CD14-positive monocyte (primary cell): ENCODE results near the gene DPRX. TPM values are rescaled to one million over a fixed set of nuclear protein-coding genes. Genes with fewer than 3 reads are reported as not detected.

ENCODE experiments used
- DNase-seq, 3 donors: peaks; one replicate each; pipeline ENCODE4 v3.0.0-alpha.2; 2011 to 2022
- H2AFZ ChIP-seq: 2 replicates; pipeline ENCODE4 v1.6.0; 2012; ENCODE audit warnings: mild to moderate bottlenecking, low read depth, low read length, inconsistent platforms; ENCODE audit not compliant: insufficient read depth, poor library complexity, severe bottlenecking
- H3K27ac ChIP-seq, 2 donors: 1 replicate in 1 of 2; 2 replicates in 1 of 2; pipeline ENCODE4 v1.5.1; 2012 to 2013; ENCODE audit warnings: low read length in 2 of 2, control low read depth in 1 of 2, inconsistent platforms in 1 of 2, low read depth in 1 of 2, mild to moderate bottlenecking in 1 of 2
- H3K27me3 ChIP-seq, 2 donors: one replicate each; pipeline versions ENCODE4 v1.6.0 to v1.6.1; 2011 to 2013; ENCODE audit warnings: low read length in 2 of 2; ENCODE audit not compliant: control insufficient read depth in 2 of 2, insufficient read depth in 2 of 2
- H3K36me3 ChIP-seq, 2 donors: replicated peaks in 1 of 2; 1 replicate in 1 of 2; 2 replicates in 1 of 2; pipeline versions ENCODE4 v1.5.1 to v1.6.1; 2012 to 2013; ENCODE audit warnings: low read length in 2 of 2, control low read depth in 1 of 2, inconsistent platforms in 1 of 2, mild to moderate bottlenecking in 1 of 2; ENCODE audit not compliant: insufficient read depth in 2 of 2, control insufficient read depth in 1 of 2
- H3K4me1 ChIP-seq, 2 donors: 1 replicate in 1 of 2; 2 replicates in 1 of 2; pipeline versions ENCODE4 v1.5.1 to v1.6.1; 2012 to 2013; ENCODE audit warnings: low read length in 2 of 2, control low read depth in 1 of 2, inconsistent platforms in 1 of 2, mild to moderate bottlenecking in 1 of 2, moderate library complexity in 1 of 2; ENCODE audit not compliant: insufficient read depth in 2 of 2, control insufficient read depth in 1 of 2
- H3K4me2 ChIP-seq: replicated peaks from 2 replicates; pipeline ENCODE3; 2012; ENCODE audit warnings: low read length, moderate library complexity, mild to moderate bottlenecking; ENCODE audit not compliant: poor library complexity, severe bottlenecking; ENCODE audit errors: extremely low read depth
- H3K4me3 ChIP-seq, 3 experiments: fragments of 200-600 bp in 1 of 3; sonication (generic) in 1 of 3; replicated peaks in 1 of 3; 1 replicate in 2 of 3; 2 replicates in 1 of 3; pipeline ENCODE4 v1.5.1; 2011 to 2013; ENCODE audit warnings: low read length in 3 of 3, mild to moderate bottlenecking in 3 of 3, control low read depth in 2 of 3, low read depth in 2 of 3, inconsistent platforms in 1 of 3, moderate library complexity in 1 of 3
- H3K79me2 ChIP-seq: 2 replicates; pipeline ENCODE4 v1.6.0; 2012; ENCODE audit warnings: mild to moderate bottlenecking, control low read depth, inconsistent platforms, low read length, moderate library complexity; ENCODE audit not compliant: insufficient read depth
- H3K9ac ChIP-seq: 2 replicates; pipeline ENCODE4 v1.6.0; 2017; ENCODE audit warnings: low read length, mild to moderate bottlenecking; ENCODE audit not compliant: insufficient read depth, poor library complexity, severe bottlenecking
- H3K9me3 ChIP-seq, 2 donors: replicated peaks in 1 of 2; 1 replicate in 1 of 2; 2 replicates in 1 of 2; pipeline versions ENCODE4 v1.5.1 to v1.6.1; 2012 to 2013; ENCODE audit warnings: low read length in 2 of 2, control low read depth in 1 of 2; ENCODE audit not compliant: control insufficient read depth in 1 of 2, insufficient read depth in 1 of 2
- H4K20me1 ChIP-seq: 2 replicates; pipeline ENCODE4 v1.6.0; 2012; ENCODE audit warnings: mild to moderate bottlenecking, low read length, control low read depth, moderate library complexity; ENCODE audit not compliant: insufficient read depth
- H3K27ac Mint-ChIP-seq, 7 donors: one replicate each; pipeline ENCODE4 v1.8.0; 2020; ENCODE audit warnings: mild to moderate bottlenecking in 7 of 7, mixed read lengths in 7 of 7, moderate library complexity in 6 of 7, inconsistent platforms in 2 of 7
- H3K27me3 Mint-ChIP-seq, 3 donors: one replicate each; pipeline ENCODE4 v1.8.0; 2021 to 2022; ENCODE audit warnings: low read depth in 3 of 3, mild to moderate bottlenecking in 3 of 3, mixed read lengths in 3 of 3, moderate library complexity in 3 of 3, inconsistent platforms in 1 of 3
- H3K36me3 Mint-ChIP-seq, 2 donors: one replicate each; pipeline ENCODE4 v1.8.0; 2020; ENCODE audit warnings: mixed read lengths in 2 of 2, inconsistent platforms in 1 of 2, mild to moderate bottlenecking in 1 of 2
- H3K4me1 Mint-ChIP-seq: one replicate; pipeline ENCODE4 v1.8.0; 2020; ENCODE audit warnings: mild to moderate bottlenecking, mixed read lengths
- H3K4me3 Mint-ChIP-seq, 2 donors: one replicate each; pipeline ENCODE4 v1.8.0; 2020; ENCODE audit warnings: mild to moderate bottlenecking in 2 of 2, mixed read lengths in 2 of 2, moderate library complexity in 1 of 2
- H3K9me3 Mint-ChIP-seq, 7 donors: one replicate each; pipeline ENCODE4 v1.8.0; 2020 to 2022; ENCODE audit warnings: mixed read lengths in 7 of 7, mild to moderate bottlenecking in 6 of 7, moderate library complexity in 6 of 7, inconsistent platforms in 2 of 7
- CTCF ChIP-seq: fragments of 200-600 bp; IDR thresholded peaks from one replicate; pipeline ENCODE4 v1.8.0; 2022; ENCODE audit warnings: antibody characterized with exemption, mild to moderate bottlenecking
- WGBS: methylation state at CpG from one replicate; pipeline ENCODE4 v1.1.5; 2013; ENCODE audit warnings: missing lambda C conversion rate; ENCODE audit not compliant: insufficient coverage; 5-methylcytosine and 5-hydroxymethylcytosine counted together
- intact Hi-C, 2 donors: fragments of 100-400 bp; cut with micrococcal nuclease; formaldehyde crosslinking; loops; one replicate each; pipeline versions ENCODE4 v1.15.0 to v1.15.1; 2023
- polyA plus RNA-seq, 3 donors: library from polyadenylated mRNA; depleted of rRNA in 1 of 3; unstranded in 2 of 3; stranded (reverse) in 1 of 3; fragments of 300-500 nt in 2 of 3; fragments of >200 nt in 1 of 3; fragmentation: Illumina TruSeq in 2 of 3; gene quantifications; 1 replicate in 2 of 3; 2 replicates in 1 of 3; pipeline ENCODE4 v1.2.3, GENCODE V29; 2012 to 2021

DPRX gene
- polyA plus RNA-seq, 3 donors = not detected

- H4K20me1 ChIP-seq = no peaks in the 10 kb centered on the region
Observed at GRCh38 chr19:53626486-53626885, 5.3 kb upstream of the DPRX start.

GRCh38 chr19:53626976-53627375 lies 4.8 kb upstream of the DPRX start:
- no peaks in the 10 kb centered on the region for H3K27me3 ChIP-seq
- H3K4me1 Mint-ChIP-seq = peaks cover 6% of the 10 kb centered on the region
- H3K9ac ChIP-seq = no peak overlapping the region
- TF ChIP-seq CTCF = no peak
- no peaks in the 10 kb centered on the region for H3K9me3 ChIP-seq
- no peaks in the 10 kb centered on the region for H3K4me1 ChIP-seq
- H3K36me3 Mint-ChIP-seq = no peaks in the 10 kb centered on the region
- H3K4me3 Mint-ChIP-seq = no peak overlapping the region
- H3K27ac ChIP-seq = no peak overlapping the region
- DNase-seq = no peak
- H2AFZ ChIP-seq = no peak overlapping the region
- H3K4me2 ChIP-seq = no peak overlapping the region
- no peaks in the 10 kb centered on the region for H3K36me3 ChIP-seq
- no peaks in the 10 kb centered on the region for H4K20me1 ChIP-seq
- 100% methylated on average over 1 of the region's 6 CpGs for WGBS
- no peak overlapping the region for H3K27ac Mint-ChIP-seq
- intact Hi-C loops = no loop called here
- H3K27me3 Mint-ChIP-seq = peaks cover 5 to 11% (median 7%) of the 10 kb centered on the region in 3 donors
- H3K9me3 Mint-ChIP-seq = peaks cover 0 to 9% (median 2%) of the 10 kb centered on the region in 7 donors
- H3K79me2 ChIP-seq = no peaks in the 10 kb centered on the region
- no peak overlapping the region for H3K4me3 ChIP-seq

More at GRCh38 chr19:53626486-53626885, 5.3 kb upstream of the DPRX start:
- no peak overlapping the region for H3K4me2 ChIP-seq
- intact Hi-C loops = no loop called here
- Mint-ChIP-seq H3K27ac (no peak overlapping the region), H3K36me3 (no peaks in the 10 kb centered on the region), H3K27me3 (peaks cover 5 to 11% (median 7%) of the 10 kb centered on the region in 3 donors), H3K9me3 (peaks cover 0 to 6% (median 2%) of the 10 kb centered on the region in 7 donors), H3K4me1 (peaks cover 6% of the 10 kb centered on the region), H3K4me3 (no peak overlapping the region)
- DNase-seq = no peak
- H2AFZ ChIP-seq = no peak overlapping the region
- no peak overlapping the region for H3K9ac ChIP-seq
- TF ChIP-seq CTCF = no peak
- H3K27ac ChIP-seq = no peak overlapping the region
- H3K4me1 ChIP-seq = no peaks in the 10 kb centered on the region
- no peaks in the 10 kb centered on the region for H3K36me3 ChIP-seq
- no peaks in the 10 kb centered on the region for H3K79me2 ChIP-seq
- no peaks in the 10 kb centered on the region for H3K27me3 ChIP-seq
- no peak overlapping the region for H3K4me3 ChIP-seq
- whole genome bisulfite sequencing = 95% methylated on average over 6 of the region's 9 CpGs
- no peaks in the 10 kb centered on the region for H3K9me3 ChIP-seq
